ENCODE results near the gene TMX4.

The TMX4 gene

GRCh38 chr20:8012724-8013123, 6.8 kb downstream of the TMX4 start:
- peak; percentile 53 for DNase-seq

- no peak for DNase-seq
Measured at GRCh38 chr20:8008733-8009132, 10.8 kb downstream of the TMX4 start.

DNA sequence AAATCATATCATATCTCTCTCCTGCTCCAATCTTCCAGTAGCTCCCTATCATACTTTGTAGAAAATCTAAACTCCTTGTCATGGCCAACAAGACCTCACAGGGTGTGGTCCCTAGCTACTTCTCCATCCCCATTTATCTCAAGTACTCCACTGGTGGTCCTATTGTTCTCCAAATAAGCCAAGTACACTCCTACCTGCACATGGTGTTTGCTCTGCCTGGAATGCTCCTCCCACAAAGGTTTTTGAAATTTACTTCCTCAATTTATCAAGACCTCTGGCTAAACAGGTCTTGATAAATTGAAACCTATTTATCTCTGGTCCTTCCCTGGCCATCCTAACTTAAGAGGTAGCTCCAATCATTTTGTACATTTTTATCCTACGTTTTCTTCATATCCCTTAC, 12.1 kb downstream of the TMX4 start:
- DNase-seq: no peak

DNA sequence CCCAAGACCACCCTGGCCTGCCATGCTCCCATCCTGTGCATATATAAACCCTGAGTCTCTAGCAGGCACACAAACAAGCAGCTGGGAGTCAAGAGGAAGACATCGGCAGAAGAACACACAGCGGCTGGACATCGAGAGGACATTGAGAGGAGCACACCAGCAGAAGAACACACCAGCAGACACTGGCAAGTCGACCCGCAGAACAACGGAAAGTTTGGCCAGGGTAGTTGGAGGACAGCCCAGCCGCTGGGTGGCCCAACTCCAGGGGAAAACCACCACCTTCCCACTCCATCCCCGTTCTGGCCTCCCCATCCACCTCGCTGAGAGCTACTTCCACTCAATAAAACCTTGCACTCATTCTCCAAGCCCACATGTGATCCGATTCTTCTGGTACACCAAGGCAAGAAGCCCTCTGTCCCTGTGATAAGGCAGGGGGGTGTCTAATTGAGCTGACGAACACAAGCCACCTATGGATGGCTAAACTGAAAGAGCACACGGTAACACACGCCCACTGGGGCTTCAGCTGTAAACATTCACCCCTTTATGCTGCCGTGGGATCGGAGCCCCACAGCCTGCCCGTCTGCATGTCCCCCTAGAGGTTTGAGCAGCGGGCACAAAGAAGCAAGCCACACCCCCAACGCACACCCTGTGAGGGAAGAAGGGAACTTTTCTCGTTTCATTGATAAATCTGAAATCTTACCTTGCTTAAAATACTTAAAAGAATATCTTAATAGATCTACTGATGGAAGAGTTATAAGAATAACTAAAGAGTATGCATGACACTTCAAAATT, 13.8 kb downstream of the TMX4 start:
- DNase-seq: no peak

DNA sequence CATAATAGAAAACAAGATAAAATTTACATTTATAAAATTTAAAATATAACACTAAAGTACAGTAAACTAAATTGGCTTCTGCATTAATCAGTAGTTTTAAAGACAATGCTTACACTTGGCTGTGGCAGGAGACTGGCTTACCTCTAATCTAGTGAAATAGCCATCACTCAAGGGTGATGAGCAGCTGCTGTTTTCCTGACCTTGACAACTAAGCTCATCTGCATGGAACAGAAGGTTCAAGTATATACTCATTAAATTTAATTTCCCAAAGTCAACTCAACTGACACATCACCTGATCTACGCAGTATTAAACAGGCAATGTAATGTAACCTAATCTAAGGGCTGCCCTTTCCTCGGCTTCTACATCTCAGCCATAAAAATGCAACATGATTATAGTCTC, 14.5 kb downstream of the TMX4 start:
- no peak for DNase-seq

DNA sequence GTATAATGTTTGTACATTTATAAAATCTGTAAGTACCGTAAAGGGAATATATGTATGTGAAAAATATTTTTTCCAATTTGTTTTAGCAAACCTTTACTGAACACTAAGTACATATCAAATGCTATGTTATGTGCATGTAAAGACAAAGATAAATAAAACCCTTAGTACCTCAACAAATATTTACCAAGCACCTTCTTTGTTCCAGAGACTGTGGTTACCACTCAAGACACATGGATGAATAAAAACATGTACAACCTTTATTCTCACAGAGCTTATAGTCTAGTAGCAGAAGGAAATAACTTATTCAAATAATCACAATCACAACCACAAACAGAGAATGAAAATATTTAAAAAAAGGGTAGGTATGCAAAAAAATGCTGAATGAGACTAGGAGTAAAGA, 17.5 kb downstream of the TMX4 start:
- no peak for DNase-seq

- no peak for DNase-seq
Measured at GRCh38 chr20:8000796-8001195, 18.8 kb downstream of the TMX4 start.

DNA sequence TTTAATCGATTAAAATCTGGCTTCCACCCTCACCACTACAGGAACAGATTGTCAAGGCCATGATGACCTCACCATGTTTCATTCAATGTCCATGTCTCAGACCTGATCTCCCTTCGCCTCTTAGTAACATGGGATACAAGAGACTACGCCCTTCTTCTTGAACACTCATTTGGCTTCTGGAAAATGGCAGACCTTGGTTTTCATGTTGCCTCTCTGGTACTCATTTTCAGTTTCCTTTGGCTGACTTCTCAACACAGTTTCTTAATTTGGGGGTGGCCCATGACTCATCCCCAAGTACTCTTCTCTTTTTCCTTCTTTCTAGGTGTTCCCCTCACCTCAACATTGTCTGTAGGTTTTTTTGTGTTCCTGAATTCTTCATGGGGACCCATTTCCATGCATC, 22.7 kb downstream of the TMX4 start:
- no peak for DNase-seq

- DNase-seq: no peak
Measured at GRCh38 chr20:7994809-7995208, 24.8 kb downstream of the TMX4 start.

- DNase-seq: no peak
Measured at GRCh38 chr20:7993703-7994102, 25.9 kb downstream of the TMX4 start.

- no peak for DNase-seq
Measured at GRCh38 chr20:7993238-7993637, 26.3 kb downstream of the TMX4 start.

- no peak for DNase-seq
Measured at GRCh38 chr20:7990385-7990784, 29.2 kb downstream of the TMX4 start.

DNA sequence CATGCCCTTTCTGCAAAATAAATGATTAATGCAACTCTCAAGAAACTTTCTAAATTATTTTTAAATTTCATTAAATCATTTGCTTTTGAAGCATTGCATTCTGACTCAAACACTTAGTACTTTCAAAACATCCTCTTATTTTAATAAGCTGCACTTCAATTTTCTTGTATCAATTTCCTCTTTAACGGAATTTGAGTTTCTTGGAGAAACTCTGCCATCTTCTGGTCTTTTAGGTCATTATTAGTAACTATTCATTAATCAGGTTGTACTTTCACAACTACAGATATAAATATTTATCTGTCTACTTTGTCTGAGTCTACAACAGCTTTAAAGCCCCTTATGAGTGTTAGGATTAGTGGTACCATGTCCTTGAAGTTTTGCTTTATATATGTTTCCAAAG, 30.2 kb downstream of the TMX4 start:
- DNase-seq: peak; percentile 14

- DNase-seq: no peak
Measured at GRCh38 chr20:7985916-7986315, 33.6 kb downstream of the TMX4 start.

DNA sequence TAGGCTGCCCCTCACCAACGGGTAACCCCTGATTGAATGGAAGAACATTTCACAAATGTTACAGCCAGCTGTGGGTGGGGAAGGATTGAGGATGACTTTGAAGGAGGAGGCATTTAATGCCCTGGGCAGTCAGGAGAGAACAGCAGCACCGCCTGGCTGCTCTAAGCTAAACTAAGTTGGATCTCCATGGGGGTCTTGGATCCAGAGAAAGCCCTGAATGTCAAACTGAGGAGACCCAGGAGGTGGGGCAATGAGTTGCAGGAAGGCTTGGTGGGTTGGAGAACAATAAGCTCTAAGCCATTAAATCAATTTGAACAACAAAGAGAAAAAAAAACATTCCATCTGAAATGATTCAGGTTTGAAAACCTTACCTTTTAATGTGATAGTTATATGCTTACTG, 35.4 kb downstream of the TMX4 start:
- no peak for DNase-seq

DNA sequence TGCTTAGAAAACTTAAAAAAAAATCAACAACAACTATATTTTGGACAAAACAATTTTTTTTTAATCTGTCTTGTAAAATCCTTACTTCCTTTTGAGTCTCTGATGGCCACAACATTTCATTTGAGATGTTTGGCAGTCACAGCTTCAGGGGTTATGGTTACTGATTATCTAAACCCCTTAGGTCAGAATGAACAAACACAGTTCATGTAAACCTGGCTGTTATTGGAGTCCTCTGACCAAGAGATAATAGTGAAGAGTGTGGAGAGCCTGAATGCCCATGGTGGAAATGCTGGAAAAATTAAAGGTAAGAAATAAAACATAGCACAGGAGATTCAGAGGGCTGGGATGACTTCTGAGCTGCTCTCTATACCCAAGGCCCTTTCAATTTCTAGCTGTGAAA, 38.2 kb downstream of the TMX4 start:
- no peak for DNase-seq

GRCh38 chr20:7980332-7981046, 39.1 kb downstream of the TMX4 start:
- DNase-seq: peak; percentile 64

GRCh38 chr20:7977709-7978108, 41.9 kb downstream of the TMX4 start:
- no peak for DNase-seq

DNA sequence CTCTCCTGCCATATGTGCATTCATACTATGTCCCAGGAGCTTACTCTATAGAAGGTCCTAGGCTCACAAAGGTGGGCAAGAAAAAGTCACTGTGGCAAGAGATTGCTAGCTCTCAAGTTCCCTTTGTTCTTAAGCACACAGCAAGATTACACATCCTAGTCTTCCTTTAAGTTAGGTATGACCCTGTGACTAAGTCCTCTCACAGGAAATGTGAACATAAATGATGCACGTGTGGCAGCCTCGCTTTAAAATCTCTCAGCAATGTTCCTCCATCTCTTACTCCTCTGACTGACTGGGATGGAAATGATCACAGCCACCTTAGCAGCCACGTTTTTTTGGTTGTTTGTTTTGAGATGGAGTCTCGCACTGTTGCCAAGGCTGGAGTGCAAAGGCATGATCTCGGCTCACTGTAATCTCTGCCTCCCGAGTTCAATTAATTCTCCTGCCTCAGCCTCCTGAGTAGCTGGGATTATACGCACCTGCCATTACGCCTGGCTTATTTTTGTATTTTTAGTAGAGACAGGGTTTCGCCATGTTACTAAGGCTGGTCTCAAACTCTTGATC, 43.6 kb downstream of the TMX4 start:
- no peak for DNase-seq

DNA sequence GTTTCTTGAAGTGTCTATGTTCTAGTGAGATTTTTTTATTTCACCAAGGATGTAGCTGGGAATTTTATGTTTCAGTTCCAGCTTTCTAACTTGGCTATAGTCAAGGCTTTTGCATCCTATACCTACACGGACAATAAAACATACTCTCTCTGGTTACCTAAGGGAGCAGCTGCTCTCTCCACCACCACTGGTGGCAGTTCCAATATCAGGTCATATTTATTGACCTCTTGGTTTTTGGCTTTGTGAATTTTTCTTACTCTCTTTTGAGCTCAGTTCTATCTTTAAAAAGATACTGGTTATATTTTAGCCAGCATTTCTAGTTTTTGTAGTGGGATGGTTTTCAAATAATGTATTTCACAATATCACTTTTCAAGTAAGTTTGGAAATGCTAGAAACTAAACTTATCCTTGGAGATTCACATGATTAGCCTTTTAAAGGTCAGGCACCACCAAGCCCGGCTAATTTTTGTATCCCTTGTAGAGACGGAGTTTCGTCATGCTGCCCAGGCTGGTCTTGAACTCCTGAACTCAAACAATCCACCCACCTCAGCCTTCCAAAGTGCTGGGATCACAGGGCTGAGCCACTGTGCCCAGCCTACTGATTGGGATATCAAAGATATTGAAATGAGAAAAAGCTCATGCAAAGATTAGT, 44.7 kb downstream of the TMX4 start:
- DNase-seq: no peak

- DNase-seq: no peak
Measured at GRCh38 chr20:7971536-7972280, 47.9 kb downstream of the TMX4 start.

DNA sequence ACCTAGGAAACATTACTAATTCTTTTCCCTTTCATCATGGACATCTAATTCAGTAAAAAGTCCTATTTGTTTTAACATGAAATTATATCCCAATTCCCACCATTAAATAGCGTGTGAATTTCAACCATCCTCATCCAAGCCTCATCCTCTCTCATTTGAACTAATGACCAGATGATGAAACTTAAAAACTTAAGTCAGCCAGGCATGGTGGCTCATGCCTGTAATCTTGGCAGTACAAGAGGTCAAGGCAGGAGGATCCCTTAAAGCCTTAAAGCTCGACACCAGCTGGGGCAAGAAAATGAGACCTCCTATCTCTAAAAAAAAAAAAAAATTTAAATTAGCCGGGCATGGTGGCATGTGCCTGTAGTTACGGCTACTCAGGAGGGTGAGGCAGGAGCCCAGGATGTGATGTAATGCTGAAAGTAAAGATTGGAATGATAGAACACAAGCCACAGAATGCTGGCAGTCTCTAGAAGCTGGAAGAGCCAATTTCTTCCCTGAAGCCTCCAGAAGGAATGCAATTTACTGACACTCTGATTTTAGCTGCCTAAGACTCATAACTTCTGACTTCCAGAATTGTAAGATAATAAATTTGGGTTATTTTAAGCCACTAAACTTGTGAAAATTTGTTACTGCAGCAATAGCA, 52.2 kb downstream of the TMX4 start:
- DNase-seq: no peak

DNA sequence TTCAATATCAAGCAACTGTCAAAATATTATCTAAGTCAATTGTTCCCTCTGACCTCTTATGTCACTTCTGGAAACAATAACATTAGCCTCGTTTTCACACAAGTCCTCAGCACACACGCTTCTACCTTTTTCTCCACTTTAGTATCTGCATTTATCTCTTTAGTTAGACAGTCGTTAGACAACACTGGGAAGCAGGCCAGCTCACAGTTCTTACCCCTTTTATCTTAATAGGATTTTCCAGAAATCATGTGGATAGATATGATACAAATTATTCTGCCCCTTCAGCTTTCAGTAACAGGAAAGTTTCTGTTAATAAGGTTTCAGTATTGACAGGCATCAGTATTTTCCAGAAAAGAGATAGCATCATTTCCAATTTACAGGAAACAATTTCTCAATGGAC, 53.4 kb downstream of the TMX4 start:
- DNase-seq: no peak

Data from hematopoietic multipotent progenitor cell treated with erythropoietin and hydrocortisone succinate and interleukin-3 and kit ligand, for 6 days (in vitro differentiated cells).